Astrocyte of the spinal cord (primary cell): ENCODE data around the gene SMARCE1.

Experiments
- DNase-seq: peaks from one replicate; pipeline ENCODE4 v3.0.0; 2011; ENCODE audit warnings: low read depth, low spot score
- H3K4me3 ChIP-seq: 2 replicates; pipeline ENCODE4 v1.5.1; 2011; ENCODE audit warnings: low read depth, mild to moderate bottlenecking, low read length, moderate library complexity
- CTCF ChIP-seq: IDR thresholded peaks from 2 replicates; pipeline ENCODE4 v1.5.1; 2012; ENCODE audit warnings: low read depth, mild to moderate bottlenecking, low read length, inconsistent platforms
- in situ Hi-C: cut with HindIII; loops from 2 replicates; pipeline ENCODE4 v1.10.0; 2017; ENCODE audit warnings: low sequenced_read_pairs

SMARCE1 gene

DNA sequence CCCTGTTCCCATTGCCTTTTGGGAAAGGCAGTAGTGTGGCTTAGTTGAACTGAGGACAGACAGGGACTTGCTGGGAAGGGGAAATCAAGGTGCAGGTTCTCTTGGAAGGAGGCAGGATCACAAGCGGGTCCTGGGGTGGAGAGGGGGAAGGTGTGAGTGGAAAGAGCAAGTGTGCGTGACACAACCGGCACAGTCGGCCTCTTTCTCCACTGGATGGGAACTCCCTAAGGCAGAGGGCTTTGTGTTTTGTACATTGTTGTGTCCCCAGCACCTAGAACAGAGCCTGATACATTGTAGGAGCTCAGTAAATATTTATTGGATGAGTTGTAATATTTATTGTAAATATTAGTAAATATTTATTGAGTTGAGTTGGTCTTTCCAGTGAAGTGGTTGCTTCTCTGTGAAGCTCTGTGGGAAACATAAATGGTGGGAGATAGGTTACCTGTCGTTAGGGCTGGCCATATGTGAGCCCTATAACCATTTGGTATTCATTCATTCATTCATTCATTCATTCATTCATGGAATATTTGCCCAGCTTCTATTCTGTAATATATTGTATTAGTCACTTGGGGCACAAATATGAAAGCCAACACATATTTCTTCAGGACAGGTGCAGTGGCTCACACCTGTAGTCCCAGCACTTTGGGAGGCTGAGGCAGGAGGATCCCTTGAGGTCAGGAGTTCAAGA lies 34.0 kb downstream of the SMARCE1 start:
- TF ChIP-seq CTCF, result no peak
- in situ Hi-C loops, result no loop called here
- H3K4me3 ChIP-seq, result no peak overlapping the region

GRCh38 chr17:40612599-40613244 lies 34.9 kb downstream of the SMARCE1 start:
- no peak for DNase-seq
- in situ Hi-C loops, result no loop called here
- no peak overlapping the region for H3K4me3 ChIP-seq
- TF ChIP-seq CTCF, result no peak

More for the DNA sequence above, 34.0 kb downstream of the SMARCE1 start:
- no peak for DNase-seq

GRCh38 chr17:40611840-40612474 lies 35.7 kb downstream of the SMARCE1 start:
- no peak for DNase-seq
- in situ Hi-C loops, result no loop called here
- H3K4me3 ChIP-seq, result no peak overlapping the region
- TF ChIP-seq CTCF, result no peak

GRCh38 chr17:40610359-40610758 lies 37.3 kb downstream of the SMARCE1 start:
- DNase-seq, result no peak
- no peak for TF ChIP-seq CTCF
- in situ Hi-C loops, result no loop called here
- no peak overlapping the region for H3K4me3 ChIP-seq

- no peak overlapping the region for H3K4me3 ChIP-seq
- no peak for TF ChIP-seq CTCF
- no peak for DNase-seq
- in situ Hi-C loops, result no loop called here
Measured at GRCh38 chr17:40608061-40608581, 39.5 kb downstream of the SMARCE1 start.

GRCh38 chr17:40607641-40608040 lies 40.0 kb downstream of the SMARCE1 start:
- no peak for TF ChIP-seq CTCF
- H3K4me3 ChIP-seq, result no peak overlapping the region
- in situ Hi-C loops, result no loop called here
- no peak for DNase-seq
